Psoas muscle (tissue), 8 donors: Measurements from ENCODE around the gene EPHB2. TPM values are rescaled to one million over a fixed set of nuclear protein-coding genes. Genes with fewer than 3 reads are reported as not detected.

Experiments
- ATAC-seq, 4 donors: fragments of 200-7000 bp; cut with Tn5 transposase; one replicate each; pipeline ENCODE4 v1.9.1; 2020; ENCODE audit warnings: moderate library complexity in 3 of 4, mild to moderate bottlenecking in 2 of 4
- DNase-seq, 2 donors: peaks; one replicate each; pipeline ENCODE4 v3.0.0-alpha.2; 2020
- H3K27ac ChIP-seq: fragments of 200-600 bp; one replicate; pipeline ENCODE4 v1.8.0; 2022
- H3K27me3 ChIP-seq, 3 donors: fragments of 200-600 bp in 1 of 3; one replicate each; pipeline versions ENCODE4 v1.6.1 to v1.8.0; 2013 to 2022; ENCODE audit warnings: low read length in 2 of 3, mild to moderate bottlenecking in 2 of 3, moderate library complexity in 1 of 3; ENCODE audit not compliant: insufficient read depth in 3 of 3
- H3K36me3 ChIP-seq, 2 donors: fragments of 200-600 bp in 1 of 2; one replicate each; pipeline versions ENCODE4 v1.6.1 to v1.8.0; 2013 to 2022; ENCODE audit warnings: low read depth in 1 of 2, mild to moderate bottlenecking in 1 of 2, moderate library complexity in 1 of 2; ENCODE audit not compliant: insufficient read depth in 1 of 2
- H3K4me1 ChIP-seq: fragments of 200-600 bp; one replicate; pipeline ENCODE4 v1.8.0; 2022
- H3K4me3 ChIP-seq: fragments of 200-600 bp; one replicate; pipeline ENCODE4 v1.8.0; 2022; ENCODE audit warnings: mild to moderate bottlenecking
- H3K9me3 ChIP-seq: fragments of 200-600 bp; one replicate; pipeline ENCODE4 v1.8.0; 2022
- CTCF ChIP-seq: fragments of 200-600 bp; IDR thresholded peaks from one replicate; pipeline ENCODE4 v1.8.0; 2022; ENCODE audit warnings: antibody characterized with exemption
- WGBS, 3 donors: extraction: QIAGEN DNeasy Blood & Tissue Kit; methylation state at CpG; one replicate each; pipeline versions ENCODE4 v1.1.6 to v1.1.7; 2013; 5-methylcytosine and 5-hydroxymethylcytosine counted together
- intact Hi-C, 2 donors: fragments of 100-400 bp; cut with DNase I; formaldehyde crosslinking; loops; one replicate each; pipeline versions ENCODE4 v1.11.0 to v1.14.2; 2022
- long read RNA-seq, 2 donors: library from polyadenylated mRNA; unstranded; transcript quantifications; one replicate each; pipeline ENCODE4 v2.0.0, GENCODE V29; 2021
- polyA plus RNA-seq, 3 donors: library from polyadenylated mRNA; stranded (reverse); fragments of 200-250 nt; gene quantifications; one replicate each; pipeline ENCODE4 v1.2.3, GENCODE V29; 2013
- total RNA-seq, 4 donors: library from RNA; stranded (reverse); fragmentation: NEBNext Ultra II Directional in 2 of 4; extraction: Animal tissue kit (Norgen Biotek cat#: 25700) in 2 of 4; gene quantifications; one replicate each; pipeline versions ENCODE4 v1.2.1 to v1.2.4, GENCODE V29; 2021 to 2023
- donor health status: healthy with polysubstance abuse.
- donor health status: DM: no; HTN: no; CAD: no; lungs with moderate emphysema.
- donor health status: Bipolar disorder and iron deficiency.
- donor health status: healthy.
- donor health status: DM: yes; HTN: yes; CAD: no.
- donor health status: DM: no; HTN: no; CAD: no.
- donor health status: DM: no; HTN: no; CAD: no.
- donor health status: DM: yes; HTN: yes; CAD: no.

Gene EPHB2
- total RNA-seq (1 to 10 TPM in 1 of 4 donors, under 1 TPM in 3; 0.17 to 2.1 (median 0.63) TPM), polyA plus RNA-seq (under 1 TPM in 2 of 3 donors, not detected in 1; 0.06 to 0.64 TPM)
- long read RNA-seq, donor 1 = 0 reads
- long read RNA-seq, donor 2 = 0 reads

GRCh38 chr1:22710701-22711049 is at the start of gene EPHB2:
TSS of gene EPHB2 (plus strand) at chr1:22710839. CDS start at chr1:22710983, 144 bp downstream.
- DNase-seq (peak in 1 of 2 donors; percentile 70), ATAC-seq (peak in 3 of 4 donors; percentile 44 to 65 (median 46))
- Histone ChIP-seq H3K27me3 (peaks cover 0 to 53% (median 13%) of the 10 kb centered on the region in 3 donors), H3K4me3 (peak within 1 kb of the TSS; percentile 57), H3K36me3 (no peaks in the 10 kb centered on the region), H3K27ac (no peak within 1 kb of the TSS), H3K4me1 (no peaks in the 10 kb centered on the region), H3K9me3 (no peaks in the 10 kb centered on the region)
- intact Hi-C loops = no loop called here
- WGBS, 3 donors = 0 to 2% (median 0%) methylated on average over 3 to 55 of the region's 55 CpGs
- no peak for TF ChIP-seq CTCF

GRCh38 chr1:22661880-22662279 is 48.8 kb upstream of the EPHB2 start:
- WGBS, 3 donors = 81 to 88% (median 83%) methylated on average over 2 of the region's 2 CpGs
- H3K9me3 ChIP-seq = no peaks in the 10 kb centered on the region
- H3K36me3 ChIP-seq = no peaks in the 10 kb centered on the region
- H3K27ac ChIP-seq = no peak overlapping the region
- H3K4me1 ChIP-seq = no peaks in the 10 kb centered on the region
- TF ChIP-seq CTCF = no peak
- no peak for DNase-seq
- no peak for ATAC-seq
- intact Hi-C loops = no loop called here
- peaks cover 0 to 10% (median 5%) of the 10 kb centered on the region in 3 donors for H3K27me3 ChIP-seq
- no peak overlapping the region for H3K4me3 ChIP-seq

DNA sequence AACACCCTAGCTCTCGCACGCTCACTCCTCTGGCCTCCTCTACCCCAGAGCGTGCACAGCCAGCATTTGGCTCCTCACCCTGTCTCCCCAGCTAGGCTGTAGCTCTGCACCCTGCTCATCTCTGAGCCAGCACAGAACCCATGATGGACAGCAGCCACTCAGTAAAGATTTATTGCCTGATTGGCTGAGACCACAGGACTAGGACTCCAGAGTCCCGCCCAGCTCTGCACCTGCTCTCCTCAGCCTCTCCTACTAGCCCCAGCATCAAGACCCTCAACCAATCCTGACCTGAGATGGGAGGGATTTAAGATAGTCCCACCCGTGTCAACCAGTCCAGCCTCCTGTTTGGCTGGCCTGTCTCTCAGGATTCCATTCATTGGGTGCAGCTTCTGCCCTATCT is 48.3 kb upstream of the EPHB2 start:
- DNase-seq = no peak
- intact Hi-C loops = no loop called here
- WGBS, 3 donors = 60 to 62% (median 61%) methylated on average over 5 of the region's 5 CpGs
- ATAC-seq = peak in 3 of 4 donors; percentile 19 to 29 (median 27)
- Histone ChIP-seq H3K27me3 (peaks cover 0 to 8% (median 6%) of the 10 kb centered on the region in 3 donors), H3K27ac (no peak overlapping the region), H3K4me3 (no peak overlapping the region), H3K36me3 (no peaks in the 10 kb centered on the region), H3K9me3 (no peaks in the 10 kb centered on the region), H3K4me1 (no peaks in the 10 kb centered on the region)
- TF ChIP-seq CTCF = no peak

GRCh38 chr1:22662986-22663408 is 47.6 kb upstream of the EPHB2 start:
- H3K36me3 ChIP-seq = no peaks in the 10 kb centered on the region
- DNase-seq = no peak
- H3K27ac ChIP-seq = no peak overlapping the region
- H3K9me3 ChIP-seq = no peaks in the 10 kb centered on the region
- ATAC-seq = peak in 1 of 4 donors; percentile 22
- peaks cover 0 to 12% (median 10%) of the 10 kb centered on the region in 3 donors for H3K27me3 ChIP-seq
- 68 to 76% (median 70%) methylated on average over 8 of the region's 8 CpGs for WGBS, 3 donors
- H3K4me3 ChIP-seq = no peak overlapping the region
- no peak for TF ChIP-seq CTCF
- no peaks in the 10 kb centered on the region for H3K4me1 ChIP-seq
- intact Hi-C loops = no loop called here

GRCh38 chr1:22665752-22666151 is 44.9 kb upstream of the EPHB2 start:
- no peak for DNase-seq
- WGBS, 3 donors = 34 to 43% (median 38%) methylated on average over 7 of the region's 7 CpGs
- Histone ChIP-seq H3K4me3 (no peak overlapping the region), H3K36me3 (no peaks in the 10 kb centered on the region), H3K9me3 (no peaks in the 10 kb centered on the region), H3K27ac (no peak overlapping the region), H3K4me1 (no peaks in the 10 kb centered on the region), H3K27me3 (peaks cover 0 to 33% (median 13%) of the 10 kb centered on the region in 3 donors)
- intact Hi-C loops = no loop called here
- no peak for ATAC-seq
- TF ChIP-seq CTCF = peak; percentile 5
